HL-60 (cell line): ENCODE results near the gene PRSS50.

Experiments used
- CTCF ChIP-seq: IDR thresholded peaks from one replicate; pipeline ENCODE4 v1.5.1; 2011; ENCODE audit warnings: low read length, control low read depth, inconsistent platforms; ENCODE audit not compliant: insufficient read depth
- GABPA ChIP-seq: IDR thresholded peaks from 2 replicates; pipeline ENCODE4 v1.6.1; 2012; ENCODE audit warnings: low read depth
- POLR2AphosphoS5 ChIP-seq: IDR thresholded peaks from 2 replicates; pipeline ENCODE4 v1.6.1; 2012; ENCODE audit warnings: low read depth
- REST ChIP-seq: IDR thresholded peaks from 2 replicates; pipeline ENCODE4 v1.6.1; 2012; ENCODE audit warnings: low read depth; ENCODE audit not compliant: insufficient replicate concordance
- SPI1 ChIP-seq: IDR thresholded peaks from 2 replicates; pipeline ENCODE4 v1.6.1; 2012; ENCODE audit warnings: low read depth, mild to moderate bottlenecking, borderline replicate concordance

- no peak for TF ChIP-seq CTCF
- TF ChIP-seq POLR2AphosphoS5 = peak; percentile 87
- TF ChIP-seq REST = no peak
- peak; percentile 79 for TF ChIP-seq GABPA
- peak; percentile 80; the same call in 1 of the 2 replicates for TF ChIP-seq SPI1
Measured at GRCh38 chr3:46695177-46695961, 22.3 kb downstream of the PRSS50 start.
